Astrocyte (in vitro differentiated cells and primary cell): ENCODE results near the gene AP4E1. TPM values are rescaled to one million over a fixed set of nuclear protein-coding genes. Genes with fewer than 3 reads are reported as not detected.

ENCODE experiments used
- DNase-seq: peaks from one replicate; pipeline ENCODE4 v3.0.0-alpha.2; 2010; ENCODE audit warnings: low read depth
- FAIRE-seq: peaks from 2 replicates; lab custom pipeline; 2011; peaks lifted over from hg19 to GRCh38; lab: Jason Lieb, UNC
- H2AFZ ChIP-seq: 2 replicates; pipeline ENCODE4 v1.6.0; 2012; ENCODE audit warnings: low read depth, low read length, inconsistent platforms
- H3K27ac ChIP-seq: 2 replicates; pipeline ENCODE4 v1.5.1; 2011; ENCODE audit warnings: low read depth, low read length, inconsistent platforms
- H3K27me3 ChIP-seq: 2 replicates; pipeline ENCODE4 v1.6.0; 2011; ENCODE audit warnings: low read length, inconsistent platforms; ENCODE audit not compliant: insufficient read depth
- H3K36me3 ChIP-seq: 2 replicates; pipeline ENCODE4 v1.5.1; 2011; ENCODE audit warnings: low read length, inconsistent platforms; ENCODE audit not compliant: insufficient read depth
- H3K4me1 ChIP-seq: 2 replicates; pipeline ENCODE4 v1.5.1; 2011; ENCODE audit warnings: low read length, inconsistent platforms; ENCODE audit not compliant: insufficient read depth
- H3K4me2 ChIP-seq: 2 replicates; pipeline ENCODE4 v1.6.0; 2012; ENCODE audit warnings: low read length, inconsistent platforms
- H3K4me3 ChIP-seq: 2 replicates; pipeline ENCODE4 v1.5.1; 2011; ENCODE audit warnings: low read depth, mild to moderate bottlenecking, low read length, inconsistent platforms; ENCODE audit not compliant: insufficient read depth
- H3K79me2 ChIP-seq: 2 replicates; pipeline ENCODE4 v1.6.0; 2012; ENCODE audit warnings: mild to moderate bottlenecking, low read length, inconsistent platforms; ENCODE audit not compliant: insufficient read depth
- H3K9ac ChIP-seq: 2 replicates; pipeline ENCODE4 v1.6.0; 2012; ENCODE audit warnings: mild to moderate bottlenecking, low read length, inconsistent platforms
- H3K9me3 ChIP-seq: 2 replicates; pipeline ENCODE4 v1.5.1; 2012; ENCODE audit warnings: low read depth, mild to moderate bottlenecking, low read length, inconsistent platforms; ENCODE audit not compliant: insufficient read depth
- H4K20me1 ChIP-seq: 2 replicates; pipeline ENCODE4 v1.6.0; 2012; ENCODE audit warnings: low read length, inconsistent platforms; ENCODE audit not compliant: insufficient read depth
- H3K27ac Mint-ChIP-seq: one replicate; pipeline ENCODE4 v1.8.0; 2021; ENCODE audit warnings: mild to moderate bottlenecking, mixed read lengths; ENCODE audit not compliant: unreplicated experiment
- H3K27me3 Mint-ChIP-seq: one replicate; pipeline ENCODE4 v1.8.0; 2021; ENCODE audit warnings: low read depth, mixed read lengths; ENCODE audit not compliant: unreplicated experiment
- H3K36me3 Mint-ChIP-seq: one replicate; pipeline ENCODE4 v1.8.0; 2021; ENCODE audit warnings: low read depth, mixed read lengths; ENCODE audit not compliant: unreplicated experiment
- H3K4me1 Mint-ChIP-seq: one replicate; pipeline ENCODE4 v1.8.0; 2021; ENCODE audit warnings: low read depth, mixed read lengths; ENCODE audit not compliant: unreplicated experiment
- H3K4me3 Mint-ChIP-seq: one replicate; pipeline ENCODE4 v1.8.0; 2021; ENCODE audit warnings: mild to moderate bottlenecking, moderate library complexity, mixed read lengths; ENCODE audit not compliant: unreplicated experiment
- H3K9me3 Mint-ChIP-seq: one replicate; pipeline ENCODE4 v1.8.0; 2021; ENCODE audit warnings: mild to moderate bottlenecking, mixed read lengths; ENCODE audit not compliant: unreplicated experiment
- EZH2 ChIP-seq: IDR thresholded peaks from 2 replicates; pipeline ENCODE4 v1.6.1; 2012; ENCODE audit warnings: mild to moderate bottlenecking, low read length, inconsistent platforms; ENCODE audit not compliant: insufficient read depth
- total RNA-seq: library from RNA; stranded (reverse); gene quantifications from 2 replicates; pipeline ENCODE4 v1.2.1, GENCODE V29; 2021
- TF ChIP-seq, protein P1 (sequence below): IDR thresholded peaks from 2 replicates; pipeline ENCODE4 v1.5.1; 2011; ENCODE audit warnings: low read depth, mild to moderate bottlenecking, inconsistent platforms, low read length, moderate library complexity; ENCODE audit not compliant: insufficient read depth

Gene AP4E1
- total RNA-seq, 1 donor from 2014 or later: 16.4 TPM

DNA sequence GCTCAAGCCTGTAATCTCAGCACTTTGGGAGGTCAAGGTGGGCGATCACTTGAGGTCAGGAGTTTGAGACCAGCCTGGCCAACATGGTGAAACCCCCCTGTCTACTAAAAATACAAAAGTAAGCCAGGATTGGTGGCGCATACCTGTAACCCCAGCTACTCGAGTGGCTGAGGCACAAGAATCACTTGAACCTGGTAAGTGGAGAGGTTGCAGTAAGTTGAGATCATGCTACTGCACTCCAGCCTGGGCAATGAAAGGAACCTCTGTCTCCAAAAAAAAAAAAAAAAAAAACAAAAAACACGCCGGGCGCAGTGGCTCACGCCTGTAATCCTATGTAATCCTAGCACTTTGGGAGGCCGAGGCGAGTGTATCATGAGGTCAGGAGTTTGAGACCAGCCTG, 18.9 kb upstream of the AP4E1 start:
- H3K27ac Mint-ChIP-seq: no peak overlapping the region
- H3K4me1 Mint-ChIP-seq: peaks cover 12% of the 10 kb centered on the region
- peaks cover 5% of the 10 kb centered on the region for H3K4me1 ChIP-seq
- peaks cover 12% of the 10 kb centered on the region for H3K9me3 Mint-ChIP-seq
- H4K20me1 ChIP-seq: no peaks in the 10 kb centered on the region
- H3K36me3 Mint-ChIP-seq: peaks cover 4% of the 10 kb centered on the region
- no peak overlapping the region for H2AFZ ChIP-seq
- no peak for TF ChIP-seq EZH2
- TF ChIP-seq, protein P1, sequence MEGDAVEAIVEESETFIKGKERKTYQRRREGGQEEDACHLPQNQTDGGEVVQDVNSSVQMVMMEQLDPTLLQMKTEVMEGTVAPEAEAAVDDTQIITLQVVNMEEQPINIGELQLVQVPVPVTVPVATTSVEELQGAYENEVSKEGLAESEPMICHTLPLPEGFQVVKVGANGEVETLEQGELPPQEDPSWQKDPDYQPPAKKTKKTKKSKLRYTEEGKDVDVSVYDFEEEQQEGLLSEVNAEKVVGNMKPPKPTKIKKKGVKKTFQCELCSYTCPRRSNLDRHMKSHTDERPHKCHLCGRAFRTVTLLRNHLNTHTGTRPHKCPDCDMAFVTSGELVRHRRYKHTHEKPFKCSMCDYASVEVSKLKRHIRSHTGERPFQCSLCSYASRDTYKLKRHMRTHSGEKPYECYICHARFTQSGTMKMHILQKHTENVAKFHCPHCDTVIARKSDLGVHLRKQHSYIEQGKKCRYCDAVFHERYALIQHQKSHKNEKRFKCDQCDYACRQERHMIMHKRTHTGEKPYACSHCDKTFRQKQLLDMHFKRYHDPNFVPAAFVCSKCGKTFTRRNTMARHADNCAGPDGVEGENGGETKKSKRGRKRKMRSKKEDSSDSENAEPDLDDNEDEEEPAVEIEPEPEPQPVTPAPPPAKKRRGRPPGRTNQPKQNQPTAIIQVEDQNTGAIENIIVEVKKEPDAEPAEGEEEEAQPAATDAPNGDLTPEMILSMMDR: no peak
- H3K4me3 ChIP-seq: no peak overlapping the region
- no peaks in the 10 kb centered on the region for H3K9me3 ChIP-seq
- no peak for DNase-seq
- H3K36me3 ChIP-seq: no peaks in the 10 kb centered on the region
- no peaks in the 10 kb centered on the region for H3K79me2 ChIP-seq
- no peak overlapping the region for H3K27ac ChIP-seq
- no peak for FAIRE-seq
- no peaks in the 10 kb centered on the region for H3K27me3 ChIP-seq
- no peak overlapping the region for H3K9ac ChIP-seq
- H3K4me2 ChIP-seq: no peak overlapping the region
- H3K27me3 Mint-ChIP-seq: no peaks in the 10 kb centered on the region
- H3K4me3 Mint-ChIP-seq: no peak overlapping the region

DNA sequence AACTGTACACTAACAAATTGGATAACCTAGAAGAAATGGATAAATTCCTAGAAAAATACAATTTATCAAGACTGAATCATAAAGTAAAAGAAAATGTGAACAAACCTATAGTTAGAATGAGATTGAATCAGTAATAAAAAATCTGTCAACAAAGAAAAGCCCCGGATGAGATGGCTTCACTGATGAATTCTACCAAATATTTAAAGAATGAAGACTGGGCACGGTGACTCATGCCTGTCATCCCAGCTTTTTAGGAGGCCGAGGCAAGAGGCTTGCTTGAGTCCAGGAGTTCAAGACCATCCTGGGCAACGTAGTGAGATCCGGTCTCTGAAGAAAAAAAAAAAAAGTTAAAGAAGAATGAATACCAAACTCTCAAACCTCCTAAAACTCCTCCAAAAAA, 17.7 kb upstream of the AP4E1 start:
- Histone ChIP-seq H3K4me2 (no peak overlapping the region), H3K4me1 (no peaks in the 10 kb centered on the region), H3K79me2 (no peaks in the 10 kb centered on the region), H2AFZ (no peak overlapping the region), H3K27ac (no peak overlapping the region), H4K20me1 (no peaks in the 10 kb centered on the region), H3K9ac (no peak overlapping the region), H3K9me3 (no peaks in the 10 kb centered on the region), H3K36me3 (no peaks in the 10 kb centered on the region), H3K4me3 (no peak overlapping the region), H3K27me3 (no peaks in the 10 kb centered on the region)
- Mint-ChIP-seq H3K9me3 (peaks cover 12% of the 10 kb centered on the region), H3K4me1 (peaks cover 2% of the 10 kb centered on the region), H3K4me3 (no peak overlapping the region), H3K27me3 (no peaks in the 10 kb centered on the region), H3K27ac (no peak overlapping the region), H3K36me3 (peaks cover 4% of the 10 kb centered on the region)
- DNase-seq: no peak
- FAIRE-seq: no peak
- TF ChIP-seq, protein P1: no peak
- no peak for TF ChIP-seq EZH2

DNA sequence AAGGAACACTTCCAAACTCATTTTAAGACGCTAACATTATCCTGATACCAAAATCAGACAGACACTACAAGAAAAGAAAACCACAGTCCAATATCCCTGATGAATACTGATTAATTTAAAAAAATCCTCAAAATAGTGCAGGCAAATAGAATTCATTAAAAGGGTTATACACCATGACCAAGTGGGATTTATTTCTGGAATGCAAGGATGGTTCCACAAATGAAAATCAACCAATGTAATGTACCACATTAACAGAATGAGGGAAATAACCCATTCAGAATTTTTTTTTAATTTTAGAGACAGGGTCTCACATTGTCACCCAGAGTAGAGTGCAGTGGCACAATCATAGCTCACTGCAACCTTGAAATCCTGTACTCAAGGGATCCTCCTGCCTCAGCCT, 17.3 kb upstream of the AP4E1 start:
- no peak overlapping the region for H3K9ac ChIP-seq
- H3K36me3 Mint-ChIP-seq: peaks cover 4% of the 10 kb centered on the region
- no peak overlapping the region for H3K27ac Mint-ChIP-seq

More for the DNA sequence above, 17.3 kb upstream of the AP4E1 start:
- no peaks in the 10 kb centered on the region for H3K4me1 Mint-ChIP-seq
- Histone ChIP-seq H3K27ac (no peak overlapping the region), H3K36me3 (no peaks in the 10 kb centered on the region), H4K20me1 (no peaks in the 10 kb centered on the region), H3K4me3 (no peak overlapping the region), H3K79me2 (no peaks in the 10 kb centered on the region), H3K4me1 (no peaks in the 10 kb centered on the region), H3K9me3 (no peaks in the 10 kb centered on the region), H2AFZ (no peak overlapping the region), H3K27me3 (no peaks in the 10 kb centered on the region), H3K4me2 (no peak overlapping the region)
- no peak overlapping the region for H3K4me3 Mint-ChIP-seq
- H3K27me3 Mint-ChIP-seq: no peaks in the 10 kb centered on the region
- DNase-seq: no peak
- FAIRE-seq: no peak
- H3K9me3 Mint-ChIP-seq: peaks cover 12% of the 10 kb centered on the region
- TF ChIP-seq, protein P1: no peak
- no peak for TF ChIP-seq EZH2
